Testis (tissue), 3 donors: ENCODE results near the gene RARRES2. TPM values are rescaled to one million over a fixed set of nuclear protein-coding genes. Genes with fewer than 3 reads are reported as not detected.

Experiments used
- DNase-seq: peaks from one replicate; pipeline ENCODE4 v3.0.0-alpha.2; 2019
- H3K27ac ChIP-seq, 2 donors: fragments of 200-600 bp; sonication (generic); one replicate each; pipeline ENCODE4 v1.5.1; 2019
- H3K27me3 ChIP-seq: fragments of 200-600 bp; sonication (generic); one replicate; pipeline ENCODE4 v1.5.1; 2019
- H3K36me3 ChIP-seq: fragments of 200-600 bp; sonication (generic); one replicate; pipeline ENCODE4 v1.5.1; 2017; ENCODE audit warnings: low read depth; ENCODE audit errors: missing control alignments
- H3K4me1 ChIP-seq: fragments of 200-600 bp; sonication (generic); one replicate; pipeline ENCODE4 v1.5.1; 2019
- H3K4me3 ChIP-seq, 2 donors: fragments of 200-600 bp; sonication (generic); one replicate each; pipeline ENCODE4 v1.5.1; 2017 to 2019
- H3K9me3 ChIP-seq: fragments of 200-600 bp; sonication (generic); one replicate; pipeline ENCODE4 v1.5.1; 2017
- CTCF ChIP-seq, 3 experiments: fragments of 450-650 bp in 2 of 3; fragments of 200-600 bp in 1 of 3; sonication (generic) in 1 of 3; IDR thresholded peaks; one replicate each; pipeline ENCODE4 v1.5.1; 2016 to 2019; ENCODE audit warnings: antibody characterized with exemption in 3 of 3, mild to moderate bottlenecking in 2 of 3, moderate library complexity in 1 of 3
- POLR2A ChIP-seq: fragments of 450-650 bp; IDR thresholded peaks from one replicate; pipeline ENCODE4 v1.6.1; 2017; ENCODE audit warnings: antibody characterized with exemption, mild to moderate bottlenecking, moderate library complexity
- WGBS, 2 donors: methylation state at CpG; one replicate each; pipeline ENCODE4 v1.1.5; 2018; 5-methylcytosine and 5-hydroxymethylcytosine counted together
- intact Hi-C: fragments of 100-400 bp; cut with DNase I; formaldehyde crosslinking; loops from one replicate; pipeline ENCODE4 v1.15.1; 2023; ENCODE audit warnings: low total_unique reads
- polyA plus RNA-seq: library from polyadenylated mRNA; stranded (reverse); fragments of 350-450 nt; fragmentation: Illumina TruSeq; extraction: RNeasy Lipid Tissue Mini Kit (QIAGEN cat#74804); gene quantifications from one replicate; pipeline ENCODE4 v1.2.3, GENCODE V29; 2014; ENCODE audit warnings: low read depth, low replicate concordance; ENCODE audit not compliant: insufficient read depth
- total RNA-seq, 2 donors: library from RNA; depleted of rRNA; stranded (reverse); fragments of >200 nt; gene quantifications; one replicate each; pipeline ENCODE4 v1.2.3, GENCODE V29; 2016

The RARRES2 gene
- total and polyA plus RNA-seq, 3 donors from 2014 or later = 21.1 to 93.7 (median 58.8) TPM

- Histone ChIP-seq H3K4me3 (no peak overlapping the region), H3K27ac (no peak overlapping the region), H3K36me3 (no peaks in the 10 kb centered on the region), H3K27me3 (no peaks in the 10 kb centered on the region), H3K4me1 (peaks cover 11% of the 10 kb centered on the region), H3K9me3 (no peaks in the 10 kb centered on the region)
- no peak for DNase-seq
- intact Hi-C loops = no loop called here
- 96% methylated on average over 5 to 10 of the region's 10 CpGs for WGBS, 2 donors
- no peak for TF ChIP-seq CTCF (IDR thresholded peaks at IDR 0.05)
- no peak for TF ChIP-seq POLR2A
These were observed 16.3 kb downstream of the RARRES2 start for GRCh38 chr7:150325110-150325611.

DNA sequence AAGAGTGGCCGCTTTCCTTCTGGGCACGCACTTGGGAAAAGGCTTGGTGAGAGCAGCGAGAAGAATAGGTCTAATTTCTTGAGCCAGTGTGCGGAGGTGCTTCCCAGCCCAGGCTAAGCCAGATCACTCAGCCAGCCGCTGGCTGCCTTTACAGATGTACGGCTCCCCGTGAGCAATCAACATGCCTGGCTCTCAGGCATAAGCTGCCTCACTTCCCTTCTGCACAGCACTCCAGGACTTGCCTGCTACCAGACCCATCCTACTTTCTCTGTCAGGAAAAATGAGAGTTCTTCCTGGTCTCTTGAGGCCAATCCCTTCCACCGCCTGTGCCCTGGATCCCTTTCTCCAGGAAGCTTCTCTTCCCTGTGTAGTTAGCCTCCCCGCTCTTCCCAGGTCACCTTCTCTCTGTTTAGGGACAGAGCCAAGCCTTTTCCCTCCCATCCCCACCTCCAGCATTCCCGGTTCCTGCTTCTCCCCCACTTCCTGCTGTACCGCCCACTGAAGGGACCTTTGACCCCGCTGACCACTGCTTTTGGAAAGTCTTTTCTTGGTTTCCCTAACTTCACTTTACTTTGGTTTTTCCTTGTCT lies 17.0 kb downstream of the RARRES2 start:
- intact Hi-C loops = no loop called here
- Histone ChIP-seq H3K27ac (no peak overlapping the region), H3K4me3 (no peak overlapping the region)

DNA sequence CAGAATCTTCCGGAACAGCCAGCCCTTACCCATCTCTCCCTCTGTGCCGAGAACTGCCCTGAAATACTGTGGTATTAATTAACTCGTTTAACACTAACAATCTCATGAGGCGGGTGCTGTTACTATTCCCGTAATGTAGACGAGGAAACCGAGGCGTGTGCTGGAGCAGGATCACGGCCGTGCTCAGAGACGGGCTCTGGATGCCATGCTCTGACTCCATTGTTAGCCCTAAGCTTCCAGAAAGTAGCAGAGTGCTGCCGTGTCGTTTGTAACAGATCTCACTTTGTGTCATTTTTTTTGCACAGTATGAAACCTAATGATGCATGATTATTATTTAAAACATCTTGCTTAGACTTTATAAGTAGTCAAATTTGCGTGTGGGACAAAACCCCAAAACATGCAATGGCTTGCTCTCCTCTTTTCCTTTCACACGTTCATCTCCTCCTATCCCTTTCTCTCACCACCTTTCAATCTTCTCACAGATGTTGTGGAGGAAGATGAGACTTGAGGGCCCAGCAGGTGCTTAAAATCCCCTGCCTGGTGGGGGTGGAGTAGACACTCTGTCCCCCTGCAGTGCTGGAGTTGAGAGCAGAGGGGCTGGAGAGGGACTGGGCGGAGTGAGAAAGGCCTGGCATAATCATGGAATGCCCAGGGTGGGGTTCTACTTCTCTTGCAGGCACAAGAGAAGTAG lies 17.6 kb downstream of the RARRES2 start:
- DNase-seq = no peak
- Histone ChIP-seq H3K9me3 (no peaks in the 10 kb centered on the region), H3K27ac (peak overlapping the region; percentile 52 to 68), H3K4me3 (peak overlapping the region; percentile 77 to 81), H3K36me3 (no peaks in the 10 kb centered on the region), H3K4me1 (peaks cover 11% of the 10 kb centered on the region), H3K27me3 (no peaks in the 10 kb centered on the region)
- WGBS, 2 donors = 12 to 17% methylated on average over 14 to 16 of the region's 16 CpGs
- intact Hi-C loops = no loop called here
- no peak for TF ChIP-seq CTCF (IDR thresholded peaks at IDR 0.05)
- no peak for TF ChIP-seq POLR2A

More for the DNA sequence above, 17.0 kb downstream of the RARRES2 start:
- WGBS, 2 donors = 49 to 58% methylated on average over 12 of the region's 12 CpGs
- Histone ChIP-seq H3K9me3 (no peaks in the 10 kb centered on the region), H3K4me1 (peaks cover 11% of the 10 kb centered on the region), H3K36me3 (no peaks in the 10 kb centered on the region), H3K27me3 (no peaks in the 10 kb centered on the region)
- no peak for DNase-seq
- no peak for TF ChIP-seq CTCF (IDR thresholded peaks at IDR 0.05)
- TF ChIP-seq POLR2A = no peak

GRCh38 chr7:150322833-150323681 lies 18.4 kb downstream of the RARRES2 start, which contains the start of the genes ACTR3C and LRRC61:
TSS of gene ACTR3C (minus strand) at chr7:150323545. CDS start at chr7:150295296, 28,249 bp downstream.
TSS of gene LRRC61 (plus strand) at chr7:150323355. CDS start at chr7:150336862, 13,507 bp downstream.
- H3K27ac ChIP-seq = peak within 1 kb of the TSS; percentile 52 to 68
- 2 to 26% methylated on average over 4 to 77 of the region's 82 CpGs for WGBS, 2 donors
- H3K36me3 ChIP-seq = no peaks in the 10 kb centered on the region
- no peak for TF ChIP-seq CTCF (IDR thresholded peaks at IDR 0.05)
- TF ChIP-seq POLR2A = no peak
- H3K27me3 ChIP-seq = no peaks in the 10 kb centered on the region
- no peaks in the 10 kb centered on the region for H3K9me3 ChIP-seq
- peak; percentile 80 for DNase-seq
- intact Hi-C loops = no loop called here
- H3K4me1 ChIP-seq = peaks cover 11% of the 10 kb centered on the region
- peak within 1 kb of the TSS; percentile 77 to 81 for H3K4me3 ChIP-seq
